Measurements from ENCODE around the gene TBX1.

- TF ChIP-seq CTCF (IDR thresholded peaks at IDR 0.05) = no peak
- no peak for TF ChIP-seq POLR2A (IDR thresholded peaks at IDR 0.05)
Observed at GRCh38 chr22:19713650-19714311, 46.8 kb upstream of the TBX1 start.

Data from uterus (tissue), 2 donors.